LoVo (cell line): ENCODE data around the gene PDK4.
"Not testable (repeated sequence)": the region's sequence is repeated elsewhere in the genome, so short reads cannot be mapped to it uniquely, and the experiment has no call there.

Experiments used
- DNase-seq: peaks from one replicate; pipeline ENCODE4 v3.0.0-alpha.2; 2016; ENCODE audit warnings: low spot score

PDK4 gene

DNA sequence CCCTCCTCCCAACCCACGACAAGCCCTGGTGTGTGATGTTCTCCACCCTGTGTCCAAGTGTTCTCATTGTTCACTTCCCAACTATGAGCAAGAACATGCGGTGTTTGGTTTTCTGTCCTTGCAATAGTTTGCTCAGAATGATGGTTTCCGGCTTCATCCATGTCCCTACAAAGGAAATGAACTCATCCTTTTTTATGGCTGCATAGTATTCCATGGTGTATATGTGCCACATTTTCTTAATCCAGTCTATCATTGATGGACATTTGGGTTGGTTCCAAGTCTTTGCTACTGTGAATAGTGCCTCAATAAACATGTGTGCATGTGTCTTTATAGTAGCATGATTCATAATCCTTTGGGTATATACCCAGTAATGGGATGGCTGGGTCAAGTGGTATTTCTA, 8.5 kb upstream of the PDK4 start:
- not testable (repeated sequence) for DNase-seq

- DNase-seq: not testable (repeated sequence)
Measured at GRCh38 chr7:95604397-95604796, 8.1 kb upstream of the PDK4 start.

GRCh38 chr7:95602421-95602820, 6.1 kb upstream of the PDK4 start:
- DNase-seq: no peak

DNA sequence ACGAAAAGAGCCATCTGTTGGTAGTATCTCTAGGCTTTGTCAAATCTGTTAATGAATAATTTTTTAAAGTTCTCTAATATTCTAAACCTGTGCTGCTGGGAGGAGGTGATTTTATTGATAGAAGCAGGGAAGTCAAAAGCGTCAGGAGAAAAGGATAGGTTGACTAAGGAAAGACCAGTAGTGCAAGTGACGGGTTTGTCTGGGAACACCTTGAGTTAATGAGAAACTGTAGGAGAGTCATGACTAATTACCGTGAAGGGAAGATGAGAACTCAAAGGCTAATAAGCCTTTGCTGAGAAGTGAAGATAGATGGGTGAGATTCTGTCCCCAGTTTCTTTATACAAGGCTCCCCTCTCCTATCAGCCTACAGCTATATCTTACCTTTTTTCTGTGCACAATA, 5.0 kb upstream of the PDK4 start:
- DNase-seq: no peak

DNA sequence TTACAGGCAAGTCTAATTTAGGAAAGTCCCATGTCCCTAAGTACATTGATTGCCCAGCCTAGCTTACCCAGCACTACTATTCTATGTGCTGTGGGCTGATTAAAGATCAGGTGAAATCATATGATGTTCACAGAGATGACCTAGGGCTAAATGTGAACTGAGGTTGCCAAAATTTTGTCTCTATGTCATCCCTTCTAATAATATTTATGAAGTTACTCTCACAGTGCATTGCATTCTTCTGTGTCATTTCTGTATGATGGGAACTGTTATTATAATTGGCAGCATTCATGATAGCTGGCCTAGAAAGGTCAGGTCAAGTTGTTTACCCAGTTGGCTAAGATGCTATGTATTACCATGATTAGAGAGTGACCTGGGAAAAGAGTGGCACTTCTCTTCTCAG, 2.8 kb upstream of the PDK4 start:
- DNase-seq: no peak

DNA sequence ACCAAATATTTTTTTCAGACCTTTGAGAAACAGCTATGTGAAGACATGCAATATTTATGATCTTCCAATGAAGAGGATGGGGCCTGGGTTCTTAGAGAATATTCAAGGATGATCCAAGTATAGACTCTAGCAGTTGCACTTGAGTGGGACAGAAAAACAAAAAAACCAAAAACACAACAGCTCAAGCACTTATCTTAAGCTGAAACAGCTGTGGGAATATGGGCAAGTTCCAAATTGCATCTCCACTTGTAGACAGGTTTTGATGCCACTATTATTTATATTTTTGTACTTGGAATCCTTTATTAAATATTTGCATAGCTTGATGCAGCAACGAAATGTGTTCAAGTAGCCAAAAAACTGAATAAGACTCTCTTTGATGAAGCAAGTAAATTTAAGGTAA, 2.2 kb upstream of the PDK4 start:
- no peak for DNase-seq

DNA sequence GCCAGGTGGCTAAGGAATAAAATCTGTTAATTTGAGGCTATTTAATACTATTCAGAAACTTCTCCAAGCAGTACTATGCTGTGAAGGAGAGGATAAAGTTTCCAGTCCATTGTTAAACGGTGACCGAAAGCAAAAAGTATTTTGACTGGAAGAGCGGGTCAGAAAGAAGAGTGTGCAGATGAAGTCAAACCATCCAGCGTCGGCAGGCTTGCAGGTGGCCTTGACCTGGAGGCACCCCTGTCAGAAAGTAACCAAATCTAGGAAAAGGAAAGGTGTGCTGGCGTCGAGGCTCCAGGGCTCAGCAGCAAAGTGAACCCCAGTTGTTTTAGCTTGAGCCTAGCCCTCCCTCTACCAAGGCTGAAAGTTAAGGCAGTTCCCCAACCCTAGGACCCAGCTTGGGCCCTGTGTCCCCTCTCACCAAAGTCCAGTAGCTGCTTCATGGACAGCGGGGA, 544 bp downstream of the PDK4 start:
- peak; percentile 14 for DNase-seq

- no peak for DNase-seq
Measured at GRCh38 chr7:95594185-95594584, 2.1 kb downstream of the PDK4 start.

DNA sequence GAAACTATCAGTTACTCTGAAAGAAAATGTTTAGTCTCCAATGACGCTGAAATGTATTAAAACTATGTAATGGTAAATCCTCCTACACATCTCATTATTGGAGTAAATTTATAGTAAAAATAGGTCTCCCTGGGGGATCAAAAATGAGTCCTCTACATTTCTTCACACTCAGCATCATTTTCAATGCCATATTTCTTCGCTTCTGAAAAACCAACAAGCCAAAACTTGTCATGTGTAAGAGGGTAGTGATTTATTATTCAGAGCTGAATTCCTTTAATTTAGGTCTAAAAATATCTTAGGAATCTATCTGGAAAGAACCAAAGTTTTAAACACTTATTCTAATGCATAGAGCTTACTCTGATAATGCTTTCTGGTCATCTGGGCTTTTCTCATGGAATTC, 3.0 kb downstream of the PDK4 start:
- DNase-seq: no peak

GRCh38 chr7:95592570-95592969, 3.7 kb downstream of the PDK4 start:
- DNase-seq: no peak

- DNase-seq: no peak
Measured at GRCh38 chr7:95590387-95591248, 5.7 kb downstream of the PDK4 start.

GRCh38 chr7:95589766-95590165, 6.5 kb downstream of the PDK4 start:
- DNase-seq: no peak

DNA sequence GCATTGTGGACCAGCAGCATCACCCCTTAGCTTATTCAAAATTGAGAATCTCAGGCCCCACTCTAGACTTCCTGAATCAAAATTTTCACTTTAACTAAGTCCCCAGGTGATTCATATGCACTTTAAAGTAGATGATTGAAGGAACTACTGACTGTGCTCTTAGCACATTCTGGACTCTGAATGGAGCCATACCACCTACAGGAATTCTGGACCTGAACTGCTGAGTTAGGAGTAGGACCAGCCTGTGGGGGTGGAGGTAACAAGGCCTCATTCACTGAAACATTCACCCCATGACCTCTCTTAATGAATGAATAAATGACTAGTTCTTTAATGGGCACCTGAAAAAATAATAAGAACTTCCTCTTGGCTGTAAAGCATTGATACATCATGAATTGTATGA, 7.3 kb downstream of the PDK4 start:
- DNase-seq: no peak

DNA sequence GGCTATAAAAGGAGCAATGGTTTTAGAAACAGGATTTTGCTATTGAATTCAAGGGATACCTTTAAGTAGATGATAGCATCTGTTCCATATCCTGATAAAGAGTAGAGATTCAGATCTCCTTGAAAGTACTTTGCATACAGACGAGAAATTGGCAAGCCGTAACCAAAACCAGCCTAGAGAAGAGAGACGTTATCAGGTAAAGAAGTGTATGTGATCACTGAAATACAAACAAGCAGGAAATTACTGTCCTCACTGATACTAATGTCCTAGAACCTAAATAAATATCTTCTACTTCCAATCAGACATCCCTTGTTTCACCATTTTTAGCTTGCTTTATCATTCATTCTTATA, 9.4 kb downstream of the PDK4 start:
- no peak for DNase-seq

- no peak for DNase-seq
Measured at GRCh38 chr7:95585426-95585789, 10.9 kb downstream of the PDK4 start.

DNA sequence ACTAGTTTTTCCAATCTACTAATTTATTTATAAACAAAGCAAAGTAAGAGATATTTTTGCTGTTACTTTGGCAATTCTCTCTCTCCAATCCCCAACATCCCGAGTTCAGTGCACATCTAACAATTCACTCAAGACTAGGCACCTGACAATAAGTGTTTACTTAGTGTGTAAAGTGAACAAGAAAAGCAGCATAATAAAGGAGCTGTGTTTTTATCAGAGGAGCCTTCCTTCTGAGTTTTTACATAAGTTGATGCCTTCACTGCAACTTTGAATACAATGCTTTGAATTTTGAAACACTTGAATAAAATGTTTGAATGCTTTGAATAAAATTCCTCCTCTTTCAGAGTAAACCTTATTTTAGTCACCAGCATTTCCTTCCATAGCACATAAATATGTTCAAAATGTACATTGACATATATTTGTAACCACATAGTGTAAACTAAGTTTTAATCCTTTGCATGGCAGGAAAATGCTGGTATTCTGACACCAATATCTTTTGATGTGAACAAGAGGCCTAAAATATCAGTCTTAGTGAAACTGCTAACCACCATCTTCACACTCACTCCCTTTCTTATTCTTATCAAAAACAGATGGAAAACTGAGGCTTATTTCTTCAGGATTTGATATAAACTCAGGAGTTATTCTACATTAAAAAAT, 11.4 kb downstream of the PDK4 start:
- no peak for DNase-seq

DNA sequence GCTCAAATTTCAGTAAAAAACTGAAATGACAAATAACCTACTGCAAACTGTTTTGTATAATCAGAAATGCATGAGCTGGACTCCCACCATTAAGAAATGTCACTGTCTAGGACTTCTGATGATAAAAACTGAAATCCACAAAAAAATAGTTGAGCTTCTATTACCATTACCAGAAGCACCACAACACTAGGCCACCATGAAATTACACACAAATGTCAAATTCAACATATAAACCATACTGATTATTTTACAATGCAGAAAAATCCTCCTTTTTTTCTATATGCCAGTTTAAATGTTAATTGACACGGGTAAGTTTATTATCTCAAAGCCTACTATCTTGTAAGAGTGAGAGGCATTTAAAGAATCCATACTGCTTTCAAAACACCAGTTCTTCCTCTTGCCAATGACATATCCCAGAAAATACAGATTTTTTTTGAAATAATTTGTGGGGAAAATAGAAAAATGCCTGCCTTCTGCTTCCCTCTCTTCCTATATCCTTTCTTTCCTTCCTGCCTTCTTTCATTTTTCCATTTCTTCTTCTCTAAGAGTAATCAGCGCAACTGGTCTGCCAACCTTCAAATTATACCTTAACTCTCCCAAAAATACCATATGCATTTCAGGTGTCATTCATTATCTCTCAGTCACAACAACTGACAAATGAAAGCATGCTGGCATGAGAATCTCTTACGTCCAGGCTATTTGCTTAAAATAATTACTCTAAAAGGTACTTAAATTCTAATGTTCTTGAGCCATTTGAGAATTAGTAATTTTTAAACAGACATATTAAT, 12.3 kb downstream of the PDK4 start:
- no peak for DNase-seq

DNA sequence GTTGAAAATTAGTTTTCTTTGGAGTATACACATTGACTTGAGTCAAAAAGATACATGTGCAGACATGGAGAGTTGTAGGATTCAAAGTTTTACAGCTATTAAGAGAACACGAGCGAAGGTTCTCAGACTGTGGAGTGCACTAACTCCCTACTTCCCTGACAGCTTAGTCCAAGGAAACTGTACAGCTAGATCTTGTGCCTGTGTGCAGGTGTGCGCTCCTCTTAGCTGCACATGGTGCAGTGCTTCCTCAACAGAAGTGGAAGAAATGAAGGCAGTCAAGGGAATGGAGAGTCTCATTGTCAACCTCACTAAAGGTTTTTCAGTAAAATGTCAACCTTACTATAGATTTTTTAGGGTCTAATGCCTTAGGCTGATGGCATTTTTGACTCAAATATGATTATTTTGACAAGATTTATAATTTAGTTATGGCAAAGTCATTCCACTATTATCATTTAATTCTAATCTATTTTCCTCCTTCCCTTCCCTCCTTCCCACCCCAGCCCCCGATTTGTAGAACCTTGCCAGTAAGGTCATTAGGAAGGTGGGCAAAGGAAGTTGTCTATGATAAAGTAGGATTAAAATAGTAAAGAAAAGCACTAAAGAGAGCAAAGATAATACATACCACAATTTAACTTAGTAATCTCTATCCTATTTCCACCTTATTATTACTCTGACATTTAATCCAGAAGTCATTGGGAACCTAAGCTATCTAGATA, 13.6 kb downstream of the PDK4 start:
- no peak for DNase-seq

- DNase-seq: no peak
Measured at GRCh38 chr7:95581467-95581866, 14.8 kb downstream of the PDK4 start.

DNA sequence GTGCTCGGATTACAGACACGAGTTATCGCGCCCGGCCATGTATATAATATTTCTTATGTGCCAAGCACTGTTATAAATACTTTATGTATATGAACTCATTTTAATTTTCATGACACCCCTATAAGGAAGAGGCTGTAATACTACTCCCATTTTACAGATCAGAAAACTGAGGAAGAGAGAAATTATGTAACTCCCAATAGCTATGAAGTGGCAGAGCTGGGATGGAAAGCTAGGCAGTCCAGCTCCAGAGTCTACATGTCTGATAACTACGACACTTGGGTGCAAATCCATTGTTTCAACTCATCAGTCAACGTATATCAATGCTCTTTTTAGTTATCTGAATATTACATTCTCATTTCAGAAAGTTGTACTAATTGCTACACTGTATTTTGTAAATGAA, 17.0 kb downstream of the PDK4 start:
- DNase-seq: no peak

DNA sequence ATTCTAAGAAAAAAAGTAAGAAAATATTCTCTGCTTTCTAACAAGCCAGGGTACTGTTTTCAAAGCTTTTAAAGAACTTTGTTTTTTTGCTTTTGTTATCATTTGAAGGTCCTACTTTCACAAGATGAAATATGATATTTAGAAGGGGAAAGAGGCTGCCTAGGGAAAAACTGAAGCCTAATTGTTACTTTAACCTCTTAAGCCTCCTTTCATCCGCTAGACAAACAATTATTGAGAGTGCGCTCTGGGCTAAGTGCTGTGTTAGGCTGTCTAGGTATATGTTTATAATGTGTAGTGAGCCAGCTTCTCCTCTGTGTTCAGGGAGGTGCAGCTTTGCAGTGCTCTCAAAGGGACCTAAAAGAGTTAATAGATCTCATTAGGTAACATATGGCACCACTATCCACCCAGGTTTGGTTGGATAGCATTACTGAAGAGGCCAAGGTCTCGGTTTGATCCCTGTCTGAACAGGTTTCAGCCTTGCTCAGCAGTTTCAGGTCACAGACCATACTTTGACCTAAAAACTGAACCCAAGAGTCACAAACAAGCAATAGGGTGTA, 17.9 kb downstream of the PDK4 start:
- DNase-seq: no peak

- DNase-seq: no peak
Measured at GRCh38 chr7:95577137-95577536, 19.2 kb downstream of the PDK4 start.
